Stimulated activated CD4-positive, alpha-beta T cell treated with anti-CD3 and anti-CD28 coated beads, Interleukin-12 subunit alpha, Interleukin-12 subunit beta, amount 100 ng/mL, for 24 hours (primary cell): ENCODE data around the gene CYP1B1.
"Not testable (repeated sequence)": the region's sequence is repeated elsewhere in the genome, so short reads cannot be mapped to it uniquely, and the experiment has no call there.

ENCODE experiments used
- DNase-seq, 2 experiments: peaks; one replicate each; pipeline ENCODE4 v3.0.0-alpha.2; 2020; ENCODE audit warnings: low read depth in 2 of 2

CYP1B1 gene

GRCh38 chr2:38098421-38099098, 22.6 kb upstream of the CYP1B1 start:
- no peak for DNase-seq

GRCh38 chr2:38097988-38098385, 22.0 kb upstream of the CYP1B1 start:
- DNase-seq: no peak

GRCh38 chr2:38097258-38097987, 21.5 kb upstream of the CYP1B1 start:
- no peak for DNase-seq

GRCh38 chr2:38095996-38096861, 20.3 kb upstream of the CYP1B1 start:
- no peak for DNase-seq

GRCh38 chr2:38095079-38095995, 19.4 kb upstream of the CYP1B1 start:
- no peak for DNase-seq

- DNase-seq: no peak
Measured at GRCh38 chr2:38093527-38094165, 17.7 kb upstream of the CYP1B1 start.

- DNase-seq: no peak
Measured at GRCh38 chr2:38092196-38092902, 16.4 kb upstream of the CYP1B1 start.

- no peak for DNase-seq
Measured at GRCh38 chr2:38091760-38092159, 15.8 kb upstream of the CYP1B1 start.

GRCh38 chr2:38090928-38091327, 15.0 kb upstream of the CYP1B1 start:
- DNase-seq: no peak

GRCh38 chr2:38090212-38090611, 14.3 kb upstream of the CYP1B1 start:
- not testable (repeated sequence) for DNase-seq

- not testable (repeated sequence) for DNase-seq
Measured at GRCh38 chr2:38085998-38086698, 10.2 kb upstream of the CYP1B1 start.

- not testable (repeated sequence) for DNase-seq
Measured at GRCh38 chr2:38084556-38084955, 8.6 kb upstream of the CYP1B1 start.

- DNase-seq: not testable (repeated sequence)
Measured at GRCh38 chr2:38082727-38083126, 6.8 kb upstream of the CYP1B1 start.

GRCh38 chr2:38080346-38080745, 4.4 kb upstream of the CYP1B1 start:
- no peak for DNase-seq

GRCh38 chr2:38079116-38080052, 3.4 kb upstream of the CYP1B1 start:
- no peak for DNase-seq

GRCh38 chr2:38077431-38077769, 1.4 kb upstream of the CYP1B1 start:
- no peak for DNase-seq

GRCh38 chr2:38076710-38077430, 919 bp upstream of the CYP1B1 start:
- DNase-seq: peak; percentile 64 to 77
